Lower lobe of right lung (tissue), 2 donors: ENCODE results near the gene SLC16A11. TPM values are rescaled to one million over a fixed set of nuclear protein-coding genes. Genes with fewer than 3 reads are reported as not detected.
"Not testable (repeated sequence)": the region's sequence is repeated elsewhere in the genome, so short reads cannot be mapped to it uniquely, and the experiment has no call there.

ENCODE experiments used
- ATAC-seq, 2 donors: fragments of 200-7000 bp; cut with Tn5 transposase; one replicate each; pipeline ENCODE4 v1.9.1; 2020 to 2022; ENCODE audit warnings: mild to moderate bottlenecking in 2 of 2, moderate library complexity in 2 of 2
- DNase-seq: peaks from one replicate; pipeline ENCODE4 v3.0.0-alpha.2; 2020
- H3K27ac ChIP-seq: fragments of 200-600 bp; one replicate; pipeline ENCODE4 v1.8.0; 2022
- H3K27me3 ChIP-seq: fragments of 200-600 bp; one replicate; pipeline ENCODE4 v1.8.0; 2022; ENCODE audit warnings: low read depth
- H3K36me3 ChIP-seq: fragments of 200-600 bp; one replicate; pipeline ENCODE4 v1.8.0; 2022; ENCODE audit warnings: mild to moderate bottlenecking
- H3K4me1 ChIP-seq: fragments of 200-600 bp; one replicate; pipeline ENCODE4 v1.8.0; 2022
- H3K4me3 ChIP-seq: fragments of 200-600 bp; one replicate; pipeline ENCODE4 v1.8.0; 2022; ENCODE audit warnings: mild to moderate bottlenecking
- H3K9me3 ChIP-seq: fragments of 200-600 bp; one replicate; pipeline ENCODE4 v1.8.0; 2022
- intact Hi-C: fragments of 100-400 bp; cut with DNase I; formaldehyde crosslinking; loops from one replicate; pipeline ENCODE4 v1.11.0; 2022
- long read RNA-seq: library from polyadenylated mRNA; unstranded; transcript quantifications from one replicate; pipeline ENCODE4 v2.0.0, GENCODE V29; 2021
- total RNA-seq: library from RNA; stranded (reverse); fragmentation: NEBNext Ultra II Directional; extraction: Animal tissue kit (Norgen Biotek cat#: 25700); gene quantifications from one replicate; pipeline ENCODE4 v1.2.1, GENCODE V29; 2021
- TF ChIP-seq, protein P1 (sequence below): fragments of 200-600 bp; IDR thresholded peaks from one replicate; pipeline ENCODE4 v1.8.0; 2022; ENCODE audit warnings: antibody characterized with exemption, mild to moderate bottlenecking
- donor health status: DM: no; HTN: yes; CAD: no; lungs with severe emphysema.

Gene SLC16A11, protein sequence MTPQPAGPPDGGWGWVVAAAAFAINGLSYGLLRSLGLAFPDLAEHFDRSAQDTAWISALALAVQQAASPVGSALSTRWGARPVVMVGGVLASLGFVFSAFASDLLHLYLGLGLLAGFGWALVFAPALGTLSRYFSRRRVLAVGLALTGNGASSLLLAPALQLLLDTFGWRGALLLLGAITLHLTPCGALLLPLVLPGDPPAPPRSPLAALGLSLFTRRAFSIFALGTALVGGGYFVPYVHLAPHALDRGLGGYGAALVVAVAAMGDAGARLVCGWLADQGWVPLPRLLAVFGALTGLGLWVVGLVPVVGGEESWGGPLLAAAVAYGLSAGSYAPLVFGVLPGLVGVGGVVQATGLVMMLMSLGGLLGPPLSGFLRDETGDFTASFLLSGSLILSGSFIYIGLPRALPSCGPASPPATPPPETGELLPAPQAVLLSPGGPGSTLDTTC
- total RNA-seq: 7.7 TPM
- long read RNA-seq, partial matches to known transcripts: 1 of 6 reads
- long read RNA-seq, other reads (novel, unspliced or antisense): 5 of 6 reads

DNA sequence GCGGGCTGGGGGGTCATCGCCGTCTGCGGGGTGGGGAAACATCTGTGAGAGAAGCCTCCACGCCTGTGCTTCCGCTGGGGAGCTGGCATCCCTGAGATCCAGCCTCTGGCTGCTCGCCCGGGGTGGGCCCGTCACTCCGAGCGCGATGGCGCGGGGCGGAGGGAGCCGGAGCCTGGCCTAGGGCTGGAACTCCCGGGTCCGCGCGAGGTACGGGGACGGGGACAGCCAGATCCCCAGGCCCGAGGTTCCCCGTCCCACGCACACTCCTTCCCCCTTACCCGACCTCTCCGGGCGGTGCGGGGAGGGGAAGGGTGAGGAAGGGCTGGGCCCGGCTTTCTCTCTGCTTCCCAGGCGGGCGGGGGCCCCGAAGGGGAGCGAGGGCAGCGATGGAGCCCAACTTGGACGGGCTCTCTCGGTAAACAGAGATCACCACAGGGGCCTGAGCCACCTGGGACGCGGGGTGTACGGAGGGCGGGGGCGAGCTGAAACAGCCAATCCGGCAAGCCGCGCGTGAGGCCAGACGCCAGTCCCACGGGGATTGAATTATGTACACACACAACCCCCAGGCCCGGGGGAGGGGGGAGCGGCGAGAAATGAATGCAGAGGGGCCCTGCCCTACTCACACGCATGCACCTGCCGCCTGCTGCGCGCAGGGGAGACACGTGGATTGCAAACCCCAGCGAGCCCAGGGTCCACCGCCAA lies at the start of gene SLC16A11:
Gene SLC16A11, minus strand, starts transcription at position 596 of the 702 bp plus-strand sequence. Its CDS starts 579 bp downstream, at position 17.
- H3K36me3 ChIP-seq: no peaks in the 10 kb centered on the region
- H3K27me3 ChIP-seq: peaks cover 28% of the 10 kb centered on the region
- intact Hi-C loops: no loop called here
- DNase-seq (peak; percentile 81), ATAC-seq (peak; percentile 38 to 56)
- H3K4me3 ChIP-seq: peak within 1 kb of the TSS; percentile 58
- H3K9me3 ChIP-seq: no peaks in the 10 kb centered on the region
- peak within 1 kb of the TSS; percentile 71 for H3K27ac ChIP-seq
- peaks cover 29% of the 10 kb centered on the region for H3K4me1 ChIP-seq
- TF ChIP-seq, protein P1, sequence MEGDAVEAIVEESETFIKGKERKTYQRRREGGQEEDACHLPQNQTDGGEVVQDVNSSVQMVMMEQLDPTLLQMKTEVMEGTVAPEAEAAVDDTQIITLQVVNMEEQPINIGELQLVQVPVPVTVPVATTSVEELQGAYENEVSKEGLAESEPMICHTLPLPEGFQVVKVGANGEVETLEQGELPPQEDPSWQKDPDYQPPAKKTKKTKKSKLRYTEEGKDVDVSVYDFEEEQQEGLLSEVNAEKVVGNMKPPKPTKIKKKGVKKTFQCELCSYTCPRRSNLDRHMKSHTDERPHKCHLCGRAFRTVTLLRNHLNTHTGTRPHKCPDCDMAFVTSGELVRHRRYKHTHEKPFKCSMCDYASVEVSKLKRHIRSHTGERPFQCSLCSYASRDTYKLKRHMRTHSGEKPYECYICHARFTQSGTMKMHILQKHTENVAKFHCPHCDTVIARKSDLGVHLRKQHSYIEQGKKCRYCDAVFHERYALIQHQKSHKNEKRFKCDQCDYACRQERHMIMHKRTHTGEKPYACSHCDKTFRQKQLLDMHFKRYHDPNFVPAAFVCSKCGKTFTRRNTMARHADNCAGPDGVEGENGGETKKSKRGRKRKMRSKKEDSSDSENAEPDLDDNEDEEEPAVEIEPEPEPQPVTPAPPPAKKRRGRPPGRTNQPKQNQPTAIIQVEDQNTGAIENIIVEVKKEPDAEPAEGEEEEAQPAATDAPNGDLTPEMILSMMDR: no peak

DNA sequence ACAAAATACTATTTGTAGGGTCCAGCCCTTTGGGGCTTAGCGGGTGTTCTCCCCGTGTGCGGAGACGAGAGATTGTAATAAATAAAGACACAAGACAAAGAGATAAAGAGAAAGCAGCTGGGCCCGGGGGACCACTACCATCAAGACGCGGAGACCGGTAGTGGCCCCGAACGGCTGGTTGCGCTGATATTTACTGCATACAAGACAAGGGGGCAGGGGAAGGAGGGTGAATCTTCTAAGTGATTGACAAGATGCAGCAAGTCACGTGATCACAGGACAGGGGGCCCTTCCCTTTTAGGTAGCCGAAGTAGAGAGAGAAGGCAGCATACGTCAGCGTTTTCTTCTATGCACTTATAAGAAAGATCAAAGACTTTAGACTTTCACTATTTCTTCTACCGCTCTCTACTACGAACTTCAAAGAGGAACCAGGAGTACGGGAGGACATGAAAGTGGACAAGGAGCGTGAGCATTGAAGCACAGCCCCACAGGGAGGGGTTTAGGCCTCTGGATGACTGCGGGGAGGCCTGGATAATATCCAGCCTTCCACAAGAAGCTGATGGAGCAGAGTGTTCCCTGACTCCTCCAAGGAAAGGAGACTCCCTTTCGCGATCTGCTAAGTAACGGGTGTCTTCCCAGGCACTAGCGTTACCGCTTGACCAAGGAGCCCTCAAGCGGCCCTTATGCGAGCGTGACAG lies 47.6 kb upstream of the SLC16A11 start:
- H3K4me3 ChIP-seq, H3K27ac ChIP-seq, H3K27me3 ChIP-seq, H3K4me1 ChIP-seq, H3K36me3 ChIP-seq, H3K9me3 ChIP-seq, intact Hi-C loops, ATAC-seq: not testable (repeated sequence)
- peak; percentile 45 for DNase-seq

DNA sequence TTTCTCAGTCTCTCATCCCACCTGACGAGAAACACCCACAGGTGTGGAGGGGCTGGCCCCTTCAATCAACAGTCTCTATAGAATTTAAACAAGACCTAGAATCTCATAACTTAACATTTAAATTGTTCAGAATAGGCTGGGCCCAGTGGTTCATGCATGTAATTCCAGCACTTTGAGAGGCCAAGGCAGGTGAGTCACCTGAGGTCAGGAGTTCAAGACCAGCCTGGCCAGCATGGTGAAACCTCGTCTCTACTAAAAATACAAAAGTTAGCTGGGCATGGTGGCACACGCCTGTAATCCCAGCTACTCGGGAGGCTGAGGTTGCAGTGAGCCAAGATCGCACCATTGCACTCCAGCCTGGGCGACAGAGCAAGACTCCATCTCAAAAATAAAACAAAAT lies 45.7 kb upstream of the SLC16A11 start:
- H3K27ac ChIP-seq, ATAC-seq, H3K36me3 ChIP-seq, intact Hi-C loops, H3K9me3 ChIP-seq, H3K4me3 ChIP-seq, H3K27me3 ChIP-seq, H3K4me1 ChIP-seq, DNase-seq: not testable (repeated sequence)

DNA sequence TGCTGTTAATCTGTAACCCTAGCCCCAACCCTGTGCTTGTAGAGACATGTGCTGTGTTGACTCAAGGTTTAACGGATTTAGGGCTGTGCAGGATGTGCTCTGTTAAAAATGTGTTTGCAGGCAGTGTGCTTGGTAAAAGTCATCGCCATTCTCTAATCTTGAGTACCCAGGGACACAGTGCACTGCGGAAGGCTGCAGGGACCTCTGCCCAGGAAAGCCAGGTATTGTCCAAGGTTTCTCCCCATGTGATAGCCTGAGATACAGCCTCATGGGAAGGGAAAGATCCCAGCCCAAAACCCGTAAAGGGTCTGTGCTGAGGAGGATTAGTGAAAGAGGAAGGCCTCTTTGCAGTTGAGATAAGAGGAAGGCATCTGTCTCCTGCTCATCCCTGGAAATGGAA lies 44.5 kb upstream of the SLC16A11 start:
- H3K4me1 ChIP-seq, H3K27me3 ChIP-seq, H3K4me3 ChIP-seq, DNase-seq, H3K36me3 ChIP-seq, ATAC-seq, H3K27ac ChIP-seq, H3K9me3 ChIP-seq, intact Hi-C loops: not testable (repeated sequence)

DNA sequence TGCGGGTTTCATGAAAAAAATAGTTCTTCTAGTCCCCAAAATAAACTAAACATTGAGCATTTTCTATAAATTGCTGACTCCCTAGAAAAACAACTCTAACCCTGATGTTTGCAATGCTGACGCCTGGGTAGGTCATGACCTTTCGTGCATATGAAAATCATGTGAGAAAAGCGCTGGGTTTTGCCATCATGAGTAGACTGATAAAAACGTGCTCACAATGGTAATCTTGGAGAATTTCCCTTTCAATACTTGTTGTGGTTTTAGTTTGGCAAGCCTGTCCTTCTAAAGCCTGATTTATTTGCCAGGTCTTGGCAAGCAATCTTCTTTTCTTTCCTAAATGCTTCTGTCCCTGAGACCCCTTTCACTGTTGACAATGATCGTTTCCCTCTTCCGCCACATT lies 40.2 kb upstream of the SLC16A11 start:
- intact Hi-C loops: no loop called here
- TF ChIP-seq, protein P1: no peak
- Histone ChIP-seq H3K27ac (no peak overlapping the region), H3K27me3 (peaks cover 7% of the 10 kb centered on the region), H3K9me3 (no peaks in the 10 kb centered on the region), H3K4me1 (peaks cover 14% of the 10 kb centered on the region), H3K4me3 (no peak overlapping the region), H3K36me3 (no peaks in the 10 kb centered on the region)
- ATAC-seq (no peak), DNase-seq (no peak)

DNA sequence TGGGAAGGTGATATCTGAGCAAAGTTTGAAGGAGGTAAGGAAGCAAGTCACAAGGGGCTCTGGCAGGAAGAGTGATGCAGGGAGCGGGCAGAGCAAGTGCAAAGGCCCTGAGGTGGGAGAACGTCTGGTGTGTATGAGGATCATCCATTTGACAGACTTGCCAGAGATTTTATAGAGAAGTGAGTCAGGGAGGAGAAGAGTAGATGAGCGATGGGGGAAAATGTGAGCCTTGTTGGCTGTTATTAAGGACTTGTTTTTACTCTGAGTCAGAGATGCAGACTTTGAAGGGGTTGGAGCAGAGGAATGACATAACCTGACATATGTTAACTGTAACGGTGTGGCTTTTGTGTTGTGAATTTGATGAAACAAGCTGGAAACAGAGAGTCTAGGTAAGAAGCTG lies 39.7 kb upstream of the SLC16A11 start:
- no peak overlapping the region for H3K27ac ChIP-seq
- H3K27me3 ChIP-seq: peaks cover 7% of the 10 kb centered on the region
- no peak for ATAC-seq
- no peaks in the 10 kb centered on the region for H3K36me3 ChIP-seq
- H3K9me3 ChIP-seq: no peaks in the 10 kb centered on the region
- TF ChIP-seq, protein P1: no peak
- intact Hi-C loops: no loop called here
- H3K4me1 ChIP-seq: peaks cover 14% of the 10 kb centered on the region
- H3K4me3 ChIP-seq: no peak overlapping the region
- peak; percentile 15 for DNase-seq
